Activated naive CD4-positive, alpha-beta T cell treated with anti-CD3 and anti-CD28 coated beads, Interleukin-2, amount 50 U/mL, for 24 hours (primary cell): ENCODE measurements around the gene PARP1.

ENCODE experiments used
- H3K27ac Mint-ChIP-seq: one replicate; pipeline ENCODE4 v1.8.0; 2021; ENCODE audit warnings: mild to moderate bottlenecking, mixed read lengths
- H3K27me3 Mint-ChIP-seq: one replicate; pipeline ENCODE4 v1.8.0; 2021; ENCODE audit warnings: mixed read lengths
- H3K36me3 Mint-ChIP-seq: one replicate; pipeline ENCODE4 v1.8.0; 2021; ENCODE audit warnings: mixed read lengths
- H3K4me1 Mint-ChIP-seq: one replicate; pipeline ENCODE4 v1.8.0; 2021; ENCODE audit warnings: mixed read lengths
- H3K4me3 Mint-ChIP-seq: one replicate; pipeline ENCODE4 v1.8.0; 2021; ENCODE audit warnings: mild to moderate bottlenecking, mixed read lengths
- H3K9me3 Mint-ChIP-seq: one replicate; pipeline ENCODE4 v1.8.0; 2021; ENCODE audit warnings: mixed read lengths

PARP1 gene

GRCh38 chr1:226403201-226404034 lies 4.5 kb downstream of the PARP1 start:
- H3K27me3 Mint-ChIP-seq = no peaks in the 10 kb centered on the region
- peaks cover 19% of the 10 kb centered on the region for H3K36me3 Mint-ChIP-seq
- peak overlapping the region; percentile 19 for H3K4me3 Mint-ChIP-seq
- no peaks in the 10 kb centered on the region for H3K9me3 Mint-ChIP-seq
- no peak overlapping the region for H3K27ac Mint-ChIP-seq
- peaks cover 59% of the 10 kb centered on the region for H3K4me1 Mint-ChIP-seq

- H3K36me3 Mint-ChIP-seq = peaks cover 23% of the 10 kb centered on the region
- H3K27ac Mint-ChIP-seq = peak overlapping the region; percentile 3
- H3K9me3 Mint-ChIP-seq = no peaks in the 10 kb centered on the region
- peaks cover 64% of the 10 kb centered on the region for H3K4me1 Mint-ChIP-seq
- H3K4me3 Mint-ChIP-seq = no peak overlapping the region
- H3K27me3 Mint-ChIP-seq = no peaks in the 10 kb centered on the region
These were observed 5.1 kb downstream of the PARP1 start for GRCh38 chr1:226402739-226403165.

- H3K9me3 Mint-ChIP-seq = no peaks in the 10 kb centered on the region
- H3K36me3 Mint-ChIP-seq = peaks cover 28% of the 10 kb centered on the region
- H3K27me3 Mint-ChIP-seq = no peaks in the 10 kb centered on the region
- no peak overlapping the region for H3K4me3 Mint-ChIP-seq
- peak overlapping the region; percentile 77 for H3K27ac Mint-ChIP-seq
- H3K4me1 Mint-ChIP-seq = peaks cover 62% of the 10 kb centered on the region
These were observed 6.3 kb downstream of the PARP1 start for GRCh38 chr1:226401355-226402303.

GRCh38 chr1:226400519-226401354 lies 7.2 kb downstream of the PARP1 start:
- H3K27ac Mint-ChIP-seq = no peak overlapping the region
- no peaks in the 10 kb centered on the region for H3K27me3 Mint-ChIP-seq
- H3K36me3 Mint-ChIP-seq = peaks cover 25% of the 10 kb centered on the region
- no peak overlapping the region for H3K4me3 Mint-ChIP-seq
- no peaks in the 10 kb centered on the region for H3K9me3 Mint-ChIP-seq
- H3K4me1 Mint-ChIP-seq = peaks cover 55% of the 10 kb centered on the region

- peaks cover 28% of the 10 kb centered on the region for H3K36me3 Mint-ChIP-seq
These were observed 9.8 kb downstream of the PARP1 start for GRCh38 chr1:226397955-226398636.

GRCh38 chr1:226397011-226397926 lies 10.6 kb downstream of the PARP1 start:
- Mint-ChIP-seq H3K27me3 (no peaks in the 10 kb centered on the region), H3K9me3 (no peaks in the 10 kb centered on the region), H3K4me1 (peaks cover 41% of the 10 kb centered on the region), H3K36me3 (peaks cover 28% of the 10 kb centered on the region), H3K27ac (no peak overlapping the region), H3K4me3 (no peak overlapping the region)

More at GRCh38 chr1:226397955-226398636, 9.8 kb downstream of the PARP1 start:
- H3K4me1 Mint-ChIP-seq = peaks cover 47% of the 10 kb centered on the region
- no peaks in the 10 kb centered on the region for H3K27me3 Mint-ChIP-seq
- H3K27ac Mint-ChIP-seq = no peak overlapping the region
- no peaks in the 10 kb centered on the region for H3K9me3 Mint-ChIP-seq
- no peak overlapping the region for H3K4me3 Mint-ChIP-seq

- Mint-ChIP-seq H3K27ac (no peak overlapping the region), H3K27me3 (no peaks in the 10 kb centered on the region), H3K4me1 (peaks cover 40% of the 10 kb centered on the region), H3K36me3 (peaks cover 24% of the 10 kb centered on the region), H3K9me3 (no peaks in the 10 kb centered on the region), H3K4me3 (no peak overlapping the region)
These were observed 12.1 kb downstream of the PARP1 start for GRCh38 chr1:226395753-226396152.

GRCh38 chr1:226394462-226394861 lies 13.4 kb downstream of the PARP1 start:
- Mint-ChIP-seq H3K4me3 (no peak overlapping the region), H3K27ac (no peak overlapping the region), H3K36me3 (peaks cover 18% of the 10 kb centered on the region), H3K9me3 (no peaks in the 10 kb centered on the region), H3K27me3 (no peaks in the 10 kb centered on the region), H3K4me1 (peaks cover 34% of the 10 kb centered on the region)

GRCh38 chr1:226390681-226391080 lies 17.2 kb downstream of the PARP1 start:
- Mint-ChIP-seq H3K4me1 (peaks cover 22% of the 10 kb centered on the region), H3K27ac (no peak overlapping the region), H3K4me3 (no peak overlapping the region), H3K27me3 (no peaks in the 10 kb centered on the region), H3K9me3 (no peaks in the 10 kb centered on the region), H3K36me3 (peaks cover 10% of the 10 kb centered on the region)

GRCh38 chr1:226388131-226388530 lies 19.8 kb downstream of the PARP1 start:
- H3K27me3 Mint-ChIP-seq = no peaks in the 10 kb centered on the region
- no peak overlapping the region for H3K27ac Mint-ChIP-seq
- H3K4me3 Mint-ChIP-seq = no peak overlapping the region
- peaks cover 9% of the 10 kb centered on the region for H3K36me3 Mint-ChIP-seq
- peaks cover 5% of the 10 kb centered on the region for H3K4me1 Mint-ChIP-seq
- H3K9me3 Mint-ChIP-seq = no peaks in the 10 kb centered on the region

GRCh38 chr1:226384717-226385116 lies 23.2 kb downstream of the PARP1 start:
- H3K27me3 Mint-ChIP-seq = no peaks in the 10 kb centered on the region

GRCh38 chr1:226384040-226384439 lies 23.9 kb downstream of the PARP1 start:
- Mint-ChIP-seq H3K9me3 (no peaks in the 10 kb centered on the region), H3K27me3 (no peaks in the 10 kb centered on the region), H3K4me3 (no peak overlapping the region), H3K4me1 (peaks cover 6% of the 10 kb centered on the region), H3K36me3 (peaks cover 20% of the 10 kb centered on the region), H3K27ac (no peak overlapping the region)

More at GRCh38 chr1:226384717-226385116, 23.2 kb downstream of the PARP1 start:
- Mint-ChIP-seq H3K27ac (no peak overlapping the region), H3K4me1 (peaks cover 6% of the 10 kb centered on the region), H3K36me3 (peaks cover 20% of the 10 kb centered on the region), H3K9me3 (no peaks in the 10 kb centered on the region), H3K4me3 (no peak overlapping the region)

GRCh38 chr1:226382030-226382429 lies 25.9 kb downstream of the PARP1 start:
- H3K27me3 Mint-ChIP-seq = no peaks in the 10 kb centered on the region
- peaks cover 6% of the 10 kb centered on the region for H3K4me1 Mint-ChIP-seq
- peaks cover 20% of the 10 kb centered on the region for H3K36me3 Mint-ChIP-seq
- no peaks in the 10 kb centered on the region for H3K9me3 Mint-ChIP-seq
- no peak overlapping the region for H3K4me3 Mint-ChIP-seq
- no peak overlapping the region for H3K27ac Mint-ChIP-seq
